OCI-M1 (cell line): ENCODE results near the gene TRIM74.
"Not testable (repeated sequence)": the region's sequence is repeated elsewhere in the genome, so short reads cannot be mapped to it uniquely, and the experiment has no call there.

Experiments
- DNase-seq: peaks from one replicate; lab custom pipeline; 2025; lab: John Stamatoyannopoulos, UW

TRIM74 gene

DNA sequence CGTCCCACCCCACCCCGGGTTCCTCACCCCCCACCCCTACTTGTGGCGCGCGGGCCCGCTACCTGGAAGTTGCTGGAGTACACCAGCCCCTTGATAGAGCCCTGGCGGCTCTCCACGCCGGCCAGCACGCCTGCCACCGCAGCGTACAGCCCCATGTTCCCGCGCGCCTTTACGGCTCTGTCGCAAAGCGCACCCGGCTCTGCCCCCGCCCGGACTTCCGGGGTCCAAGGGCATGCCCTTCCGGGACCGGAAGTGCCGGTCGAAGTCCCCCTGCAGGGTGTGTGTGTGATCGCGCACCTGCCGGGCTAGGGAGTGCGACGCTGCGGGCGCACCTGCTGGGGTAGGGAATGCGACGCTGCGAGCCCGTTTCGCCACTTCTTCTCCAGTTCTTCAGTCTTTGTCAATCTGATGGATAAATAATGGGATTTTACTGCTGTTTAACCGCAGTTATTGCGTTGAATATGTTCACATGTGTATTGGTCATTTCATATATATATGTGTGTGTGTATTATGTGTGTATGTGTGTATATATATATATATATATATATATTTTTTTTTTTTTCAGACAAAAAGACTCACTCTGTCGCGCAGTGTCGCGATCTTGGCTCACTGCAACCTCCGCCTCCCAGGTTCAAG, 14.6 kb downstream of the TRIM74 start:
- not testable (repeated sequence) for DNase-seq

DNA sequence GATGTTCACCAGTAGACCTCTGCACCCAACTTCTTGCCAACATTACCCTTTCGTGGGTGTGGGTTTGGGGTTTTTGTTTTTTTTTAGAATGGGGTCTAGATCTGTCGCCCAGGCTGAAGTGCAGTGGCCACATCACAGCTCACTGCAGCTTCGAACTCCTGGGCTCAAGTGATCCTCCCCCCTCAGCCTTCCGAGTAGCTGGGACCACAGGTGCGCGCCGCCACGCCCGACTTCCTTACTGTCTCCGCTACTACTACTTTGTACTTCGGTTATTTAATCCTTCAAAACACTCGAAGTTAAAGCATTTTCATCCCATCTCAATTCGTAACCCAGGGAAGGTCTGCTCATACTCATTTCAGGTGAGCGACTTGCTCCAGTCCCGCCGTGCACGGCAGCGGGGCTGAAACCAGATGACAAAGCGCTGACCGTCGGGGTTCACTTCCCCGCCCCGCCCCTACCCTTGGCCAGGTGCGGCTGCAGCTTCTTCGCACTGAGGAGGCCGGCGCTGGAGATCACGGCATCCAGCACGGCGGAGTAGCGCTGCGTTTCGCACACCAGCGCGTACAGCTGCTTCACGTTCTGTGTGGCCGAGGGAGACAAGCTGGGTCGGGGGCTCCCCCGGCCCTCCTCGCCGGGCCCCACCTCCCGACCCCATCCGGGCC, 15.2 kb downstream of the TRIM74 start:
- not testable (repeated sequence) for DNase-seq

DNA sequence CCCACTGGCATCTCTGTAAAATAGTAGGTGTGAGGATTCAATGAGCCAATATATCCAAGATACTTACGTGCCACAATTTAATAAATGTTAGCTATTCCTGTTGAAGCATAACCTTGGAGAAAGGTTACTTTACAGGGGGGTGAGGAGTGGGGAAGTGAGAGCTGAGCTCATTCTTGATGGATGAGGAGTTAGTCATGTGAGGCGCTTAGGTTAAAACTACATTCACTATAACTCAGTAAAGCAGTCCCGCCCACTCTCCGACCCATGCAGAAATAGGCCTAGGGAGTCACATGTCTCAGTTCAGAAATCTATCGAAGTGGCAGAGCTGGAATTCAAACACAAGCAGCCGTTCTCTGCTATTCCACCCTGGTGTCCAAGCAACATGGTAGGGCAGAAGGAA, 18.8 kb downstream of the TRIM74 start:
- not testable (repeated sequence) for DNase-seq

DNA sequence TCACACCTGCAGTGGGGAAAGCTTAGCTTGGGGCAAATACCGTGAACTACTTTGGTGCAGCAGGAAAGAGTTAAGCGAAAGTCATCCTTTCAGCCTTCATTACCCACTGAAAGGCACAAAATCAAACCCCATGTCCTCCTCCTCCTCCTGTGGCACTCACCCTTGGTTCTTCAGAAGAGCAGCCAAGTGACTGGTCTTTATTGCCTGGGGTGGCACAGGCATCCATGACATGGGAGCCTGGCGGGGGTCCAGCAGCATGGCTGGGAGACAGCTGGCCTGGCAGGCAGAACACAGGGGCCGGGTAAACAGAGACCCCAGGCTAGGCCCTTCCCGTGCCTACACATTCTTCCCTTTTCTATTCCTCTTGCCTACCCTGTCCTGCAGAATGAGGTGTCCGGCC, 19.6 kb downstream of the TRIM74 start:
- DNase-seq = not testable (repeated sequence)

DNA sequence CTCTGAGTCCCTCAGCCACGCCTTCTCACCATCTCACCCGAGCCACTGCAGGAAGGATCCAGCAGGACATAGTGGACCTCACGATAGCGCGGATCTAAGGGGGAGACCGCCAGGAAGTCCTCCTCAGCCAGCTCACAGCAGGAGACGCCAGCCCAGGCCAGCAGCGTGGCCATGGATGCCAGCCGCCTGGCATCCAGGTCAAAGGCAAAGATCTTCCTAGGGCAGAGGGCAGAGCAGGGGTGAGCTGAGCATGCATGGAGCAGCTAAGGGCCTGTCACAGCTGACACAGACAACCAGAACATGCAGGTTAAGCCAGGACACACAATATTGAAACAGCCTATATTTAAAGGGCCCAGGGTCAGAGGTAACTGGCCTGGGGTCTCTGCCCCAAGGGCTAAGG, 20.0 kb downstream of the TRIM74 start:
- not testable (repeated sequence) for DNase-seq

DNA sequence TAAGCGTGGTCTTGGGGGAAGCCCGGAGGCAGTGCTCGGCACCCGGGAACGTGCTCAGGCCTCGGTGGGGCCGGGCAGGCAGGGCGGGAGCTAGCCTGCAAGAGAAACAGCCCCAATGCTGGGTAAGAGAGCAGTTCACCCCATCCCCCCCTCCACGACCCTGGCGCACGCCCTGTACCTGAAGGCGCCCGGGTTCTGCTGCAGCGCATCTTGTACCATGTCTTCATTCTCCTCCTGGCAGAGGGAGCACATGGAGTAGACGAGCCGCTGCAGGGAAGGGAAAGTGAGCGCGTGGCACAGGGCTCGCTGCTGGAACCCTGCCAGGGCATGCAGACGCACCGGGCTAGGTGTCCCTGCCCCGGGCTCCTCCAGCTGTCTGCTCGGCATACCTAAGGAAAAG, 20.6 kb downstream of the TRIM74 start:
- DNase-seq = not testable (repeated sequence)

DNA sequence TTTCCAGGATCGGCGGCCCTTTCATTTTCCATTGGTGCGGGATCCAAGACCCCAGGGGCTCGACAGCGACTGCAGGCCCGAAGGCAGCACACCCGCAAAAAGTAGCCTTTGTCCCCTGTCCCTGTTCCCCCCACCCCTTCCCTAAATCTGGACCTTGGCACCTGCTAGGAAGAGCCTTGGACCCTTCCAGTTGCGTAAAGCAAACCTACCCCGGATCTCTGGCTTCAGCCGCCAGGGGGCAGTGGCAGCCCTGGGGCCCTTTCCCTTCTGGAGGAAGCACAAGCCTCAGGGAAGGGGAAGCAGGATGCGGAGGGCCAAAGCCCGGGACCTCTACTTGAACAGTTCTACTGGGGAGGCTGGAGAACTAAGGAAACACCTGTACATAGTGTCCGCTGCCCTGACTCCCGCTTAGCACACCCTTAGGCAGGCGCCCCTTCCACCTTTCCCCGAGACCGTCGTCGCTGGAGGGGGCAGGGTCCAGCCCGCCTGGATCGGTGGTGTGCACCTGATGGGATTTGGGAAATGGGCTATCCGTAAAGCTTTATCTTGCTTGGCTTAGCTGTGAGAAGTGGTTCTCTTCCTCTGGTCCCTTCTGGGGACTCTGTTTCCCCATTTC, 23.0 kb downstream of the TRIM74 start:
- not testable (repeated sequence) for DNase-seq

DNA sequence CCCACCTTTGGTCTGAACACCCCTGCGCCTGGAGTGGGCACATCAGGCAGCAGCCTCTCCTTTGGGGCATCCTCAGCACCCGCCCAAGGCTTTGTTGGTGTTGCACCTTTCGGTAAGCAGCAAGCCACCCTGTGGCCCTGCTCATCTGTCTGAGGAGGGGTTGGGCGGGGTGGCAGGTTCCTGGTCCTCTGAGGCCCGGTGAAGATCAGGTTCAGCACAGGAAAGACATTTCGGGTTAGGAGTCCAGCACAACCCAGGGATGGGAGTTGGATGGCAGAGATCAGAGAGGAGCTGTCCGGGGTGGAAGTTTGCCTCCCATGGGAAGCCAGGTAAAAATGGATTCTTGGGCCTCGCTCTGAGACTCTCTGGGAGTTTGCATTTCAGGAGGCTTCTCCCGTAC, 23.7 kb downstream of the TRIM74 start:
- DNase-seq = not testable (repeated sequence)

DNA sequence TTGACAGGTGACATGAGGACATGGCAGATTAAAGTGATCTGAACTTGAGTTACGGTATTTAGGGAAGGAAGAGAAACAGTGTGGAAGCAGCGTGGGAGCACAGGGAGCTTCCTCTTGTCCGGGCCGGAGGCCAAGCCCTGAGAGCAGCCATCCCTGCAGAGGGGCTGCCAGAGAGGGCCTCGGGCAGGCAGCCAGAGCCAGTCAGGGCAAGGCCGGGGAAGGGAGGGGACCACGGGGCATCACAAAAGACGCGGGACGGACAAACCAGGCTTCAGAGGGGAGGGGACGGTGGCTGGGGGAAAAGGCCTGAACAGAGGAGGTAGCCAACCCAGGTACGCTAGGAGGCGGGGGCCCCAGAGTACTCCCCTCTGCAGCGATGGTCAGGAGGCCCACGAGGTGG, 24.3 kb downstream of the TRIM74 start:
- DNase-seq = not testable (repeated sequence)

DNA sequence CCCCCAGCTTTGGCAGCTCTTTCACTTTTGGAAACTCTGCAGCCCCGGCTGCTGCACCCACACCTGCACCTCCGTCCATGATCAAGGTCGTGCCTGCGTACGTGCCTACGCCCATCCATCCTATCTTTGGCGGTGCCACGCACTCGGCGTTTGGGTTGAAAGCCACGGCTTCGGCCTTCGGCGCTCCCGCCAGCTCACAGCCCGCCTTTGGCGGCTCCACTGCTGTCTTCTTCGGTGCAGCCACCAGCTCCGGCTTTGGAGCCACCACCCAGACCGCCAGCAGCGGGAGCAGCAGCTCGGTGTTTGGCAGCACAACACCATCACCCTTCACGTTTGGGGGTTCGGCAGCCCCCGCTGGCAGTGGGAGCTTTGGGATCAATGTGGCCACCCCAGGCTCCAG, 26.3 kb downstream of the TRIM74 start:
- DNase-seq = not testable (repeated sequence)

DNA sequence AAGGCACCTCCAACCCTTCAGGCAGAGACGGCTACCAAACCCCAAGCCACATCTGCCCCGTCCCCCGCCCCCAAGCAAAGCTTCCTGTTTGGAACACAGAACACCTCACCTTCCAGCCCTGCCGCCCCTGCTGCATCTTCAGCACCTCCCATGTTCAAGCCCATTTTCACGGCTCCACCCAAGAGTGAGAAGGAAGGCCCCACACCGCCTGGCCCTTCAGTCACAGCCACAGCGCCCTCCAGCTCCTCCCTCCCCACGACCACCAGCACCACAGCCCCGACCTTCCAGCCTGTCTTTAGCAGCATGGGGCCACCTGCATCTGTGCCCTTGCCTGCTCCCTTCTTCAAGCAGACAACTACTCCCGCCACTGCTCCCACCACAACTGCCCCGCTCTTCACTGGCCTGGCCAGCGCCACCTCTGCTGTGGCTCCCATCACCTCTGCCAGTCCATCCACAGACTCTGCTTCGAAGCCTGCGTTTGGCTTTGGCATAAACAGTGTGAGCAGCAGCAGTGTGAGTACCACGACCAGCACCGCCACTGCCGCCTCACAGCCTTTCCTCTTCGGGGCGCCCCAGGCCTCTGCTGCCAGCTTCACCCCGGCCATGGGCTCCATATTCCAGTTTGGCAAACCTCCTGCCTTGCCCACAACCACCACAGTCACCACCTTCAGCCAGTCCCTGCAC, 27.1 kb downstream of the TRIM74 start:
- not testable (repeated sequence) for DNase-seq

DNA sequence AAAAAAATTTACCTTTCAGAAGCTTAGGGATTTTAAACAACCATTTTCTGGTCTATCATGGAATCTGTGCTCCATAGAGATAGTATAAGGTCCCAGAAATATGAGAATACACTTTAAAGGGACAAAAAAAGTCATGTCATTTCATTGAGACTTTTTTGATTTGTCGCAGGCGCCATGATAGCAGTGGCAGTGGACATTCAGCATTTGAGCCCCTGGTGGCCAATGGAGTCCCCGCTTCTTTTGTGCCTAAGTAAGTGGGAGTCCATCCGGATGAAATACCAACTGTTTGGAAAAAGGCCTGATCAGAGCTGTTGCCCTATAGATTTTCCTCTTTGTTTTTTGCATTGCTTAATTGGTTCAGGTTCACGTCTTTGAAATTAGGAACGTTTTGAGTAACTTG, 41.0 kb downstream of the TRIM74 start:
- not testable (repeated sequence) for DNase-seq

DNA sequence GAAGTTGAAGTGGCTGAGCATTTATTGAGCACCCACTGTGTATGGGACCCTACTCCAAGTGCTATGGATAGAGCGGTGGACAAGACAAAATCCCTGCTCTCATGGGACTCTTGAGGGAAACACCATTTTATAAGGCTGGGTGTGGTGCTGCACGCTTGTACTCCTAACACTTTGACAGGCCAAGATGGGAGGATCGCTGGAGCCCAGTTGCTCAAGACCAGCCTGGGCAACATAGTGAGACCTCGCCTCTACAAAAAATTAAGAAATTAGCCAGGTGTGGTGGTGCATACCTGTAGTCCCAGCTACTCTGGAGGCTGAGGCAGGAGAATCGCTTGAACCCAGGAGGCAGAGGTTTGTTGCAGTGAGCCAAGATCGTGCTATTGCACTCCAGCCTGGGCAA, 41.5 kb downstream of the TRIM74 start:
- DNase-seq = not testable (repeated sequence)

DNA sequence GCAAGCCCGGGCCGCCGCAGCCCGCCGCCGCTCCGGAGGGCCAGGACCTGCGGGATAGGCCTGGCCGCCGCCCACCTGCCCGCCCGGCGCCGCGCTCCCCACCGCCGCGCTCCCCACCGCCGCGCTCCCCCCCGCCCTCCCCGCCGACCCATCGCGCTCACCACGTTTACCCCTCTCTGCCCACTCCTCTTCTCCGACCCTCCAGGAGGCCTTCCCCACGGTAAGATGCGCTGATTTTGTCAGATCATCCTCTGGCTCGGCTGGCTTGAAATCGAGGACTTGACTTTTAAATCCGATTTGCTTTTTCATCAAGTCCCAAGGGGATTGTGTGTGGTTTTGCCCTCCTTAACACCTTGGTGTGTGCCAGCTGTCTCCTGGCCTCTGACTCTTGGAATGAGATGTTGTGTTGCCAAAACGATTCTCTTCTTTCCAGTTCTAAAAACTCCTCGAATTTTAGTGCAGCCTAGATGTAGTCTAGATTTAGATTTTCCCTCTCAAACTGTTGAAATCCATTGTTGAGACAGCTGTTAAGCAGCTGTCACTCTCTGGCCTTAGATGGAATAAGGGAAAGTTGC, 43.6 kb downstream of the TRIM74 start:
- DNase-seq = no peak

DNA sequence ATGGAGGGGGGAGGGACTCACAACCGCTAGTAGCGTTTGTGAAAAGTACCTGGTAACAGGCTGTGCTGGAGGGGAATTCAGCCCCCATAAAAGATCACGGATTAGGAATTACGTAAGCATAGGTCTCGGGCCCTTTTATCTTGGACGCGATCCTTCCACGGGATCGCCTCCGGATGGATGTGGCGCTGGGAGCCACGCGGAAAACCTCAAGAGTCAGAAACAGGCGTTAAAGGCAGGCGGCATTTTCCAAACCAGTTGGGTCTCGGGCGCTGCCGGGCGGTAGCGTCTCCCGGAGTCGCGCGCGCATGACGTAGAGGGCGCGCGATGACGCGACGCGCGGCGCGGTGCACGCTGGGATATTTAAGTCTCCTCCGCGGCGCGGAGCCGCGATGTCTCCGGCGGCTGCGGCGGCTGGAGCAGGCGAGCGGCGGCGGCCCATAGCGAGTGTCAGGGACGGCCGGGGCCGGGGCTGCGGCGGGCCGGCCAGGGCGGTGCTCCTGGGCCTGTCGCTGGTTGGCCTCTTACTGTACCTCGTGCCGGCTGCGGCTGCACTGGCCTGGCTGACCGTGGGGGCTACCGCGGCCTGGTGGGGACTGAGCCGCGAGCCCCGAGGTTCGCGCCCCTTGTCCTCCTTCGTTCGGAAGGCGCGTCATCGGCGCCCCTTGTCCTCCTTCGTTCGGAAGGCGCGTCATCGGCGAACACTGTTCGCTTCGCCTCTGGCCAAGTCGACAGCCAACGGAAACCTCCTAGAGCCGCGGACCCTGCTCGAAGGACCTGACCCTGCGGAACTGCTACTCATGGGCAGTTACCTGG, 44.3 kb downstream of the TRIM74 start, which contains the start of gene POM121:
Gene POM121, plus strand, starts transcription at position 363 of the 813 bp plus-strand sequence. Its CDS starts 27 bp downstream, at position 390.
- peak; percentile 96 for DNase-seq

DNA sequence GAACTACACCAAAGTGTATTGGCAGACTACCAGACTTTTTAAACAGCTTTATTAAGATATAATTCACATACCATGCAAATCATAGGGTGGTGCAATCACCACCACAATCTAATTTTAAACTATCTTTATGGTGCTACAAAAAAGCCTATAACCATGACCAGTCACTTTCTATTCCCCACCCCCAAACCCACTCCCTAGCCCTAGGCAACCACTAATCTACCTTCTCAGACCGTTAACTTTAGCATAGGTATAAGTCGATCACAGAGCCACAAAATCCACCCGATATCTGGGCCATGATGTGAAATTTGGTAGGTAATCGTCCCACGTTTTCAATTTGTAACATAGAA, 44.9 kb downstream of the TRIM74 start:
- no peak for DNase-seq

DNA sequence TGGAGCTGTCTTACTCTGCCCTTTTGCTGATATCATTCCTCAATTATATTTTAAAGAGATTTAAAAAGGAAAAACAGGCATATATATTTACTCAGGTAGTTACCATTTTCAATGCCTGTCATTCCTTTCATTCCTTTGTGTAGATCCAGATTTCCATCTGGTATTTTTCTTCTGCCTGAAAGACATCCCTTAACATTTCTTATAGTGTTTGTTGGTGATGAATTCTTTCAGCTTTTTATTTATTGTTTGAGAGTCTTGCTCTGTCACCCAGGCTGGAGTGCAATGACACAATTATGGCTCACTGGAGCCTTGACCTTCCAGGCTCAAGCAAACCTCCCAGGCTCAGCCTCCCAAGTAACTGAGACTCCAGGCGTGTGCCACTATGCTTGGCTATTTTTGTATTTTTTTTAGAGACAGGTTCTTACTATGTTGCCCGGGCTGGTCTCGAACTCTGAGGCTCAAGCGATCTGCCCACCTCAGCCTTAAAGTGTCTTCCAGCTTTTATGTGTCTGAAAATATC, 50.0 kb downstream of the TRIM74 start:
- no peak for DNase-seq

DNA sequence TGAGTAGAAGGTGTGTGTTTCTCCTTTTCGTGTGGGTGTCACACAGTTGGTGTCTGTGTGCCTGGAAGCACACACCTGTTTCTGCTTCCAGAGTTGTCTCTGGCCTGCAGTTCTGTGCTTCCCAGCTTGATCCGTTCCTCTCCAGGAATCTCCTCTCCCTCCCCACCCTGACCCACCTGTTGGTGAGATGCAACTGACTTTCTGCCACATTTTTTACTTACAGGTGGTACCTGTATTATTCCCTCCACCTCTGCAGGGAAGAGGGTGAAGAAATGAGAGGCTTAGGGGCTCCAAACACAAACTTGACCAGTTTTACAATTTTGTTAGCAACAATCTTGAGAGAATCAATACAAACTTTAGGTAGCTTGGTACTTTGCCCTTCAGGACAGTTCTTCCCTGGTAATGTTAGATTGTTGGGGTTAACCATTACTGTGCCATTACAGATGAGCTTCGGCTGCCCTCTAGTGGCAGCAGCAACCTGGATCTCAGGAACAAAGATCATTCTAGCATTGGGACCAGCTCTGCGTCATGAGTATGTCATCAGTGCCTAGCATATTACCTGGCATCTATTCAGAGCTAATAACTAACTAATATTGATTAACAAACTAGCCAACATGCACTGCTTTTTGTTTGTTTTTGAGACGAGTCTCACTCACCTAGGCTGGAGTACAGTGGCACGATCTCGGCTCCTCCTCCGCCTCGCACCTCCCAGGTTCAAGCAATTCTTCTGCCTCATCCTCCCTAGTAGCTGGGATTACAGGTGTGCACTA, 54.3 kb downstream of the TRIM74 start:
- peak; percentile 86 for DNase-seq

DNA sequence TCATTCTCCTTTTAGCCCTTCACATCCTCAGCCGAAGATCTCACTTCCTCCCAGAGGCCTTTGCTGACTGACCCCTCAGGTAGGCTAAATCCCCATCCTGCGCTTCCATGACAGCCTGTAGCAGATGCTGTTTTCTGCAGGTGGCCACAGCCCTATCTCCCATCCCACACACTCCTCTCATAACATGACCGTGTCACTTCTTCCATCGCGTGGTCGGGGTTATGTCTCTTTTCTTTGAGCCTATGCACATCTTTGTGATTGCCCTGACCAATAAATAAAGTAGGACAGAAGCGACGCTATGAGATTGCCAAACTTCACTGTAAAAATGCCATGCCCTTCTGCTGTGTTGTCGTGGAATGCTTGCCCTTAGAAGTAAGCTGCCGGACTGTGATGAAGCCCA, 55.5 kb downstream of the TRIM74 start:
- not testable (repeated sequence) for DNase-seq

DNA sequence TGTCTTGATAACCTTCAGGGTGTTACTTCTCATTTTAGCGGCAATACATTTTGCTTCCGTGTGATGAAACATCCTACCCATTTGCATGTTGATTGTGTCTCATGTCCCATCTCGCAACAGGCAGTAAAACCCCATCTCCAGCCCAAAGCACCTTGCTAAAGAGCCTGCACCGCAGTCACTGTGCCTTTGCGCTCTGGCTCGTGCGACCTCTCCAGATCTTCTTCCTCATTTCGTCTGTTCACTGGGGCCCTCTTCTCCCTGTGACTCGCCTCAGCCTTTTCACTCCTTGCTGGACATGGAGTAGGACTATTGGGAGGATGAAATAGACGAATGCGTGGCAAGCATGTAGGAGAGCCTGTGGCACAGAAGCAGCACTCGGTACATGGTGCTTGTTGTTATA, 57.9 kb downstream of the TRIM74 start:
- DNase-seq = not testable (repeated sequence)
